GM19238 (cell line): ENCODE results near the gene RTN4RL1.
"Not testable (repeated sequence)": the region's sequence is repeated elsewhere in the genome, so short reads cannot be mapped to it uniquely, and the experiment has no call there.

Experiments used
- DNase-seq: peaks from one replicate; pipeline ENCODE4 v3.0.0; 2011; ENCODE audit warnings: low spot score; ENCODE audit not compliant: insufficient read length

Gene RTN4RL1

GRCh38 chr17:1896243-1897104 lies 128.7 kb downstream of the RTN4RL1 start:
- peak; percentile 36 for DNase-seq

GRCh38 chr17:1895479-1895878 lies 129.7 kb downstream of the RTN4RL1 start:
- not testable (repeated sequence) for DNase-seq

- no peak for DNase-seq
Observed at GRCh38 chr17:1894753-1895339, 130.3 kb downstream of the RTN4RL1 start.

DNA sequence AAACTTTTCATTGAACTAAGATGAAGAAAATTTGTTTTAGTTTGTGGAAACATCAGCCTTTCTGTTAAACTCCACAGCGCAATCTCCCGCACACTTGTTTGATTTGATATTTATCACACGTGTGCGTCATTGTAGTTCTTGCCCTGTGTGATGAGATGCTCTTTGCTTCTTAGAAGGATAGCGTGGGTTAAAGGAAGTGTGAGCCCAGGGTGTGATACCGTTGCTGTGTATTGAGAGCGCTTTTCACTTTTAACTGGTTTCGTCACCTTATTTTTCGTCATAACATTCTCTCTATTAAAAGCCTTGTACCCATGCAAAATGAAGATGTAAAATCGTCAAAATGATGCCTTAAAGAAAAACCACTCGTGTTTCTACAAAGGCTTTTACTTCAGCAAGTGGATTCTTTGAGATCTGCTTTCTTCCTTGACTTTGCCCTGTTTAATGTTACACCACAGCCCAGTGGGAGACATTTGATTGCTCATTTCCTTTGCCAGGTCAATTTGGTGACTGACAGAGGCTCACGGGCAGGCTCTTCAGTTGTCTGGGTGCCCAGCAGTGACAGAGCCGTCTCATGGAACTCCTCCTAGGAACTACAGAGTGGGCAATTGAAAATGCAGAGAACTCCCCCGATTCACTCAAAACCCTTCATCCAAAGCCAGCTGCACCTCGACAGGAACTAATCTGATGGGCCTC lies 134.2 kb downstream of the RTN4RL1 start:
- DNase-seq, result no peak

GRCh38 chr17:1888741-1889140 lies 136.4 kb downstream of the RTN4RL1 start:
- no peak for DNase-seq
